WI38 (cell line): Measurements from ENCODE around the gene PROCR.
"Not testable (repeated sequence)": the region's sequence is repeated elsewhere in the genome, so short reads cannot be mapped to it uniquely, and the experiment has no call there.

Experiments used
- H3K4me3 ChIP-seq: 2 replicates; pipeline ENCODE4 v1.5.1; 2011; ENCODE audit warnings: low read depth, mild to moderate bottlenecking, control low read depth, low read length
- TF ChIP-seq, protein P1 (sequence below): IDR thresholded peaks from 2 replicates; pipeline ENCODE4 v1.5.1; 2012; ENCODE audit warnings: low read depth, mild to moderate bottlenecking, control low read depth, low read length

PROCR gene

DNA sequence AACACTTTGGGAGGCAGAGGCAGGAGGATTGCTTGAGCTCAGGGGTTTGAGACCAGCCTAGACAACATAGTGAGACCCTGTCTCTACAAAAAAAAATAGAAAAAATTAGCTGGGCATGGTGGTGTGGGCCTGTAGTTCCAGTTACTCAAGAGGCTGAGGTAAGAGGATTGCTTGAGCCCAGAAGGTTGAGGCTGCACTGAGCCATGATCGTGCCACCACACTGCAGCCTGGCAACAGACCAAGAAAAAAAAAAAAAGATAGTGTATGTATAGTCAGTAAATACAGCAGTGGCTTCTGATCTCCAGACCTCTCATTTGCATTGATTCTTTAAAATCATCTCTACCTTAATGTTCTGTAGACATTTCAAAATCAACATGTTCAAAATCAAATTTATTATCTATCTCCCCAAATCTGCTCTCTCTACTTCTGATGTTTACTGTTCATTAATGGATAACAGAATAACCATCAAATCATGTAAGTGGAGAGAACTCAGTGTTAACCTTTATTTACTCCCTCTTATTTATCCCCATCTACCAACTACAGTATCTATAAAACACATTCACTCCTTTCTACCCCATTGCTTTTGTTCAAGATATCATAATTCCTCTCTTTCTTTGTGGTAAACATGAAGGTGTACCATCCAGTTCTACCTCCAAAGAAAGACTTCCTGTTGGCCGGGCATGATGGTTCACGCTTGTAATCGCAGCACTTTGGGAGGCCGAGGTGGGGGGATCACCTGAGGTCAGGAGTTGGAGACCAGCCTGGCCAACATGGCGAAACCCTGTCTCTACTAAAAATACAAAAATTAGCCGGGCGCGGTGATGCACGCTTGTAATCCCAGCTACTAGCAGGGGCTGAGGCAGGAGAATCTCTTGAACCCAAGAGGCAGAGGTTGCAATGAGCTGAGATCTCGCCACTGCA is 7.7 kb downstream of the PROCR start:
- H3K4me3 ChIP-seq = no peak overlapping the region
- TF ChIP-seq, protein P1, sequence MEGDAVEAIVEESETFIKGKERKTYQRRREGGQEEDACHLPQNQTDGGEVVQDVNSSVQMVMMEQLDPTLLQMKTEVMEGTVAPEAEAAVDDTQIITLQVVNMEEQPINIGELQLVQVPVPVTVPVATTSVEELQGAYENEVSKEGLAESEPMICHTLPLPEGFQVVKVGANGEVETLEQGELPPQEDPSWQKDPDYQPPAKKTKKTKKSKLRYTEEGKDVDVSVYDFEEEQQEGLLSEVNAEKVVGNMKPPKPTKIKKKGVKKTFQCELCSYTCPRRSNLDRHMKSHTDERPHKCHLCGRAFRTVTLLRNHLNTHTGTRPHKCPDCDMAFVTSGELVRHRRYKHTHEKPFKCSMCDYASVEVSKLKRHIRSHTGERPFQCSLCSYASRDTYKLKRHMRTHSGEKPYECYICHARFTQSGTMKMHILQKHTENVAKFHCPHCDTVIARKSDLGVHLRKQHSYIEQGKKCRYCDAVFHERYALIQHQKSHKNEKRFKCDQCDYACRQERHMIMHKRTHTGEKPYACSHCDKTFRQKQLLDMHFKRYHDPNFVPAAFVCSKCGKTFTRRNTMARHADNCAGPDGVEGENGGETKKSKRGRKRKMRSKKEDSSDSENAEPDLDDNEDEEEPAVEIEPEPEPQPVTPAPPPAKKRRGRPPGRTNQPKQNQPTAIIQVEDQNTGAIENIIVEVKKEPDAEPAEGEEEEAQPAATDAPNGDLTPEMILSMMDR = no peak

DNA sequence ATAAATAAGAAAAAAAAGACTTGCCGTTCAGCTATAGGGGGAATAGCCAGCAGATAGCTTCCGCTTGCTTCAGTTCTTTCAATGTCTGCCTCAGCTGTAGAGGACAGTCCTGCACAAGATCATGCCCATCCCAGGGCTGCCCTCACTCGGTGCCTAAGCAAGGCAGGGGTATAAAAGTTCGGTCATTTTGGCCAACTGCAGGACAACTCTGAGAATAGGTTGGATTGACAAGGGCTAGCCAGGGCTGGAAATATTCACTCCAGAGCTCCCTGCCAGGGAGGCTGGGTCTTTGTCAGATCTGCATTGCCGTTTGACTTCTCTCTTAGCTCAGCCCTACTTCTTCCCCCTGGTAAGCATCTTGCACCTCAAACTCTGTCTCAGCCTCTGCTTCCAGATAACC is 8.4 kb downstream of the PROCR start:
- no peak overlapping the region for H3K4me3 ChIP-seq
- TF ChIP-seq, protein P1 = no peak

DNA sequence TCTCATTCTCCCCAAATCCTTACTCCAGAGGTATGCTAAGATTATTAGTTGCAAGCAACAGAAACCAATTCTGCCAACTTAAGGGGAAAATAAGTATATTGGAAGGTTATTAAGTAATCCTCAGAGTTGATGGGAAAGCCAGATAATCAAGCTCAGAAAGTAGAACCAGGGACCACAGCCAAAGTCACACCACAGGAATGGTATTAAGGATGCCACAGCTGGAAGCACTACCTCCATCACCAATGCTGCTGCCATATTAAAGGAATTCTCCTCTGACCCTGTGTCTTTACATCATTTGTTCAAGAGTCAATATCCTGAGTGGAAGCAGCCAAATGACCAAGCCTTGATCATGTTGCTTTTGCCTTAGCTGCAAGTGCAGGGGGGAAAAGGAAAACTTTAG is 9.9 kb downstream of the PROCR start:
- no peak overlapping the region for H3K4me3 ChIP-seq
- TF ChIP-seq, protein P1 = no peak

DNA sequence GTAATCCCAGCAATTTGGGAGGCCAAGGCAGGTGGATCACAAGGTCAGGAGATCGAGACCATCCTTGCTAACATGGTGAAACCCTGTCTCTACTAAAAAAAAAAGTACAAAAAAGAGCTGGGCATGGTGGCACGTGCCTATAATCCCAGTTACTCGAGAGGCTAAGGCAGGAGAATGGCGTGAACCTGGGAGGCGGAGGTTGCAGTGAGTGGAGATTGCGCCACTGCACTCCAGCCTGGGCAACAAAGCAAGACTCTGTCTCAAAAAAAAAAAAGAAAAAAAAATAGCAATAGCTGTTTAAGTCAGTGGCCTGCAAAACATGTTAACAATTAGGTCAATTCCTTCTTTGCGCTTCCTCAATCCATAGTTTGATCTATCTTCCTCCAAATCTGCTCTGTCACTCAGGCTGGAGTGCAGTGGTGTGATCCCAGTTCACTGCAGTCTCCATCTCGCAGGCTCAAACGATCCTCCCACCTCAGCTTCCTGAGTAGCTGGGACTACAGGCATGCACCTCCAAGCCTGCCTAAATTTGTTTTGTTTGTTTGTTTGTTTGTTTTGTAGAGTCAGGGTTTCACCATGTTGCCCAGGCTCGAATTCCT is 14.9 kb downstream of the PROCR start:
- not testable (repeated sequence) for H3K4me3 ChIP-seq

DNA sequence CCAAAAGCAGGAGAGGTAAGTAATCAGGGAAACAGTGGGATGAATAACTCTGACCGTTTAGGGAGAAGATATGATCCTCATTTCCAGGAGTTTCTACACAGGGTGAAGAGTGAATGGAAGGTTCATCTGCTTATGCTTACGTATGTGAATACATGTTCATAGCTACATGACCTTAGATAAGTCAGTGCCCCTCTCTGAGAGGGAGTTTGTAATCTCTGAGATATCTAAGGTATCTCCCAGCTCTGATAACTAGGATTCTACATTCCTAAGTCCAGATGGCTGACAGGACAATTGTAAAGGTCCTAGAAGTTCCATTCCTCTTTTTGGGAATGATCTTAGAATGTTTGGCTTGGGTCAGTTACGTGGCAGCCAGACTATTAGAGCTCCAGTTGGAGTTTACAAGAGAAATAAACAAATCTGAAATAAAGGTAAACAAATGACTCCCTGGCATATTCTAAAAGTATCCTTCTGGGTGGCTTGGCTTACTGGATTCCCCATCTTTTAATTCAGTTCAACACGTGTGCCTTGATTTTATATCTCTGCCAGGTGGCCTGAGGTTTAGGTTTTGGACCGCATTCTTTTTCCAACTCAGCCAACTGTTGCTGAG is 15.8 kb downstream of the PROCR start:
- TF ChIP-seq, protein P1 = no peak
- no peak overlapping the region for H3K4me3 ChIP-seq

DNA sequence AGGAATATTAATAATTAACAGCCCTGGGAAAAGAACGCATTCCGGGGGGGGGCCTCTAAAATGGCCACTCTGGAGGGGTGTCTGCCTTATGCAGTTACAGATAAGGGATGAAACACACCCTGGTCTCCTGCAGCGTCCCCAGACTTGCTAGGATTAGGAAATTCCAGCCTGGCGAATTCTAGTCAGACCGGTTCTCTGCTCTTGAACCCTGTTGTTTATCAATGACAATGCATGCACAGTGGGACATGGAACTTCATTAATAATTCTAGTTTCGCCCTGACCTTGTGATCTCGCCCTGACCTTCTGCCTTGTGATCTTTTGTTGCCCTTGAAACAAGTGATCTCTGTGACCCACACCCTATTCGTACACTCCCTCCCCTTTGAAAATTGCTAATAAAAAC is 17.4 kb downstream of the PROCR start:
- not testable (repeated sequence) for H3K4me3 ChIP-seq

DNA sequence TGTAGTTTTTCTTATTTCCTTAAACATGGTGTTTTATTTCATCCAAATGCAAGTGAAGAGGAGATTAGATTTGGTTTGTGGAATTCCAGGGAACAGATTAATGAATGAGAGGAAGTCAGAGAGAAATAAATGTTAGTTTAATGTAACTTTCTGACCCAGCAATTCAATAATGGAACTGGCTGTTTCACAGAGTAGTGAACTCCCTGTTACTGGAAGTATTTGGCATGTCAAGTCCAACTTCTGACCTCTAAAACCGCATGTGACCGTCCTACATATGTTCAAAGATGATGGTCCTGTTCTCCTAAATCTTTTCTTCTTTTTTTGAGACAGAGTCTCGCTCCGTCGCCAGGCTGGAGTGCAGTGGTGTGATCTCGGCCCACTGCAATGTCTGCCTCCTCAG is 18.7 kb downstream of the PROCR start:
- no peak overlapping the region for H3K4me3 ChIP-seq
- TF ChIP-seq, protein P1 = no peak

DNA sequence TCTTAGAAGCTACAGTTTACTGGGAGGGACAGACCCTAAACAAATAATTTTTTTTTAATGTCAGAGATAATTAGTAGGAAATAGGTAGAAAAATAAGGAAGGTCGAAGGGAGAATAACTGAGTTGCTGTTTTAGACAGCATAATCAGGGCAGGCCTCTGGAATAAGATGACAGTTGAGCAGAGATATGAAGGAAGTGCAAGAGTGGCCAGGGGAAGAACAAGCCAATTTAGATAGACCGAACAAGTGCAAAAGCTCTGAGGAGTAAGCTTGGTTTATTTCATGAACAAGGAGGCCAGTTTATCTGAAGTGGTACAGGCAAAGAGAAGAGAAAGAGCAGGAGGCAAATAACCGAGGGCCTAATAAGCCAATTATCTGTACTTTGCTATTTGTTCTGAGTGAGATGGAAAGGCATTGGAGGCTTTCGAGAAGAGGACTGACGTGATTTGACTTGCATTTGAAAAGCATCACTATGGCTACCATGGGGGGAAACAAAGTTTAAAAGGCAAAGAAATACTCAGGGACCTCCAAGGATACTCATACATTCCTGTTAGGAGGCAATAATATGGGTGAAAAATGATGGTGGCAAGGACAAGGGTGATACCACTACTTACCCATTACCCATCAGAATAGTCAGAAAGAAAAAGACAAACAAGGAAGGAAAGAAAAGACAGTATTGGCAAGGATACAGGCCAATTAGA is 19.7 kb downstream of the PROCR start:
- TF ChIP-seq, protein P1 = no peak
- H3K4me3 ChIP-seq = no peak overlapping the region
